Panc1 (cell line): ENCODE results near the gene AHSP. TPM values are rescaled to one million over a fixed set of nuclear protein-coding genes. Genes with fewer than 3 reads are reported as not detected.

Experiments
- ATAC-seq: fragments of 200-7000 bp; cut with Tn5 transposase; 2 replicates; pipeline ENCODE4 v1.9.1; 2020; ENCODE audit warnings: mild to moderate bottlenecking, moderate library complexity
- BruUV-seq: library from RNA; stranded (reverse); fragments of 400-500 nt; replicated peaks from 2 replicates; lab custom pipeline; 2021; lab: Mats Ljungman, UMichigan
- CTCF ChIA-PET: fragments of 300-600 bp; sonication (Branson Sonifier 250); formaldehyde crosslinking; loops from one replicate; lab custom pipeline; 2022; ENCODE audit warnings: antibody characterized with exemption; lab: Charles Lee
- POLR2A ChIA-PET: fragments of 300-600 bp; sonication (Branson Sonifier 250); formaldehyde crosslinking; loops from one replicate; lab custom pipeline; 2022; ENCODE audit warnings: antibody characterized with exemption; lab: Charles Lee
- DNase-seq: peaks from one replicate; pipeline ENCODE4 v3.0.0-alpha.2; 2010; ENCODE audit warnings: low read depth, low spot score
- H3K27ac ChIP-seq: 2 replicates; pipeline ENCODE4 v1.5.1; 2011; ENCODE audit warnings: mild to moderate bottlenecking, low read length, inconsistent platforms
- H3K27me3 ChIP-seq: fragments of 200-500 bp; sonication (Bioruptor generic); 2 replicates; pipeline ENCODE4 v1.6.0; 2014; ENCODE audit warnings: low read length, inconsistent platforms; ENCODE audit not compliant: control insufficient read depth, insufficient read depth
- H3K36me3 ChIP-seq: fragments of 200-500 bp; sonication (Bioruptor generic); 2 replicates; pipeline ENCODE4 v1.5.1; 2014; ENCODE audit warnings: inconsistent platforms, mild to moderate bottlenecking, low read length, moderate library complexity; ENCODE audit not compliant: control insufficient read depth, insufficient read depth
- H3K4me1 ChIP-seq: 2 replicates; pipeline ENCODE4 v1.5.1; 2011; ENCODE audit warnings: inconsistent platforms, mild to moderate bottlenecking, low read length, moderate library complexity; ENCODE audit not compliant: control insufficient read depth, insufficient read depth
- H3K4me3 ChIP-seq, 2 experiments: 2 replicates each; pipeline ENCODE4 v1.5.1; 2011 to 2012; ENCODE audit warnings: low read depth in 2 of 2, low read length in 2 of 2, mild to moderate bottlenecking in 2 of 2, inconsistent platforms in 1 of 2, moderate library complexity in 1 of 2
- H3K9me3 ChIP-seq: fragments of 200-500 bp; sonication (Bioruptor generic); 2 replicates; pipeline ENCODE4 v1.5.1; 2014; ENCODE audit warnings: low read depth, mild to moderate bottlenecking, inconsistent platforms, low read length, moderate library complexity; ENCODE audit not compliant: control insufficient read depth, insufficient read depth
- CTCF ChIP-seq: fragments of 450-650 bp; IDR thresholded peaks from 2 replicates; pipeline ENCODE4 v1.5.1; 2017; ENCODE audit warnings: mild to moderate bottlenecking
- POLR2AphosphoS5 ChIP-seq: IDR thresholded peaks from 2 replicates; pipeline ENCODE4 v1.6.1; 2012; ENCODE audit warnings: mild to moderate bottlenecking, low read depth, low read length, moderate library complexity
- REST ChIP-seq, 2 experiments: IDR thresholded peaks; 2 replicates each; pipeline ENCODE4 v1.6.1; 2011 to 2012; ENCODE audit warnings: low read depth in 2 of 2, control low read depth in 1 of 2, low read length in 1 of 2, mild to moderate bottlenecking in 1 of 2, moderate library complexity in 1 of 2; ENCODE audit not compliant: insufficient read depth in 1 of 2
- SIN3A ChIP-seq: IDR thresholded peaks from 2 replicates; pipeline ENCODE4 v1.6.1; 2012; ENCODE audit warnings: low read depth, mild to moderate bottlenecking, low read length, moderate library complexity, borderline replicate concordance; ENCODE audit not compliant: insufficient read depth
- TCF7L2 ChIP-seq: IDR thresholded peaks from 2 replicates; pipeline ENCODE4 v1.6.1; 2011; ENCODE audit warnings: mild to moderate bottlenecking, low read depth, low read length, inconsistent platforms
- in situ Hi-C: cut with HindIII; loops from 2 replicates; pipeline ENCODE4 v1.10.0; 2016; ENCODE audit warnings: low sequenced_read_pairs, low pct_unique_long_range_greater_than_20kb
- intact Hi-C: fragments of 100-400 bp; cut with micrococcal nuclease; formaldehyde crosslinking; loops from one replicate; pipeline ENCODE4 v1.10.0; 2022; ENCODE audit not compliant: unreplicated experiment
- total RNA-seq: library from RNA; stranded (reverse); gene quantifications from one replicate; pipeline ENCODE4 v1.2.1, GENCODE V29; 2021; ENCODE audit not compliant: unreplicated experiment

The AHSP gene
- total RNA-seq, 1 experiment from 2014 or later: not detected

DNA sequence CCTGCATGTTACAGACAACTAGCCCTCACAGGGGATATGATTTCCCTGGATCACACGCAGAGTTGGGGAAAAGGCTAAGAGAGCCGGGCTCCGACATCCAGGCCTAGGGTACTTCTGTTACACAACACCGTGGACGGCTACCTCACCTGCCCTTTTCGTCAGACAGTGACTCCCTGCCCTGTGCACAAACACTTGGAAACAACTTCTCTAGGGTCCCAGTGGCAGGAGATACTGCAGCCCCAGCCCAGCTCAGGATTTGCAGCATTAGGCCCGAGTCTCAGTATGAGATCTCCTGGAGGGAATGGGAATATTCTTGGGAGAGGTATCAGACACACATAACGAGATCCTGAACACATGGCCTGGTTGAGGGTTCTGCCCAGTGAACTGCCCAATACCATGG is 27.8 kb upstream of the AHSP start:
- Histone ChIP-seq H3K27me3 (no peaks in the 10 kb centered on the region), H3K36me3 (no peaks in the 10 kb centered on the region), H3K9me3 (no peaks in the 10 kb centered on the region), H3K4me3 (no peak overlapping the region), H3K4me1 (no peaks in the 10 kb centered on the region), H3K27ac (no peak overlapping the region)
- in situ Hi-C loops: no loop called here
- ATAC-seq: no peak
- CTCF ChIA-PET: no interaction called here
- BruUV-seq: no TSS peak
- intact Hi-C loops: no loop called here
- DNase-seq: no peak
- POLR2A ChIA-PET: interaction anchor here (0.5 kb wide), 1 partner anchor 45 kb away, joined by 10 read pairs; no protein-coding TSS in a partner anchor
- TF ChIP-seq POLR2AphosphoS5: no peak
- no peak for TF ChIP-seq CTCF
- TF ChIP-seq REST (IDR thresholded peaks at IDR 0.05; ENCODE audit: insufficient read depth in 1 of 2, low read depth in 2 of 2, low read length in 1 of 2): no peak

GRCh38 chr16:31501226-31501965 is 26.3 kb upstream of the AHSP start:
- BruUV-seq: no TSS peak
- CTCF ChIA-PET: interaction anchor here (0.6 kb wide), 1 partner anchor 213 kb away, joined by 3 read pairs; no protein-coding TSS in a partner anchor
- Histone ChIP-seq H3K27ac (no peak overlapping the region), H3K4me1 (no peaks in the 10 kb centered on the region), H3K4me3 (no peak overlapping the region), H3K9me3 (no peaks in the 10 kb centered on the region), H3K36me3 (peaks cover 7% of the 10 kb centered on the region; the same call in 1 of the 2 replicates), H3K27me3 (no peaks in the 10 kb centered on the region)
- POLR2A ChIA-PET: no interaction called here
- DNase-seq (no peak), ATAC-seq (no peak)
- in situ Hi-C loops: no loop called here
- no peak for TF ChIP-seq SIN3A
- TF ChIP-seq TCF7L2: no peak
- no peak for TF ChIP-seq CTCF
- no peak for TF ChIP-seq REST (IDR thresholded peaks at IDR 0.05; ENCODE audit: insufficient read depth in 1 of 2, low read depth in 2 of 2, low read length in 1 of 2)
- TF ChIP-seq POLR2AphosphoS5: no peak
- intact Hi-C loops: no loop called here
